Putamen (tissue), 1 donor: ENCODE measurements around the gene LRRC3C.

Experiments
- DNase-seq: peaks from one replicate; pipeline ENCODE4 v3.0.0-alpha.2; 2016; ENCODE audit warnings: low spot score

The LRRC3C gene

GRCh38 chr17:39923836-39924690 lies 3.5 kb upstream of the LRRC3C start:
- DNase-seq, result no peak

- no peak for DNase-seq
Observed at GRCh38 chr17:39924691-39925055, 2.9 kb upstream of the LRRC3C start.

GRCh38 chr17:39925282-39926134 lies 2.0 kb upstream of the LRRC3C start:
- DNase-seq, result no peak

- DNase-seq, result no peak
Observed at GRCh38 chr17:39926135-39926587, 1.4 kb upstream of the LRRC3C start.

GRCh38 chr17:39926588-39927100 lies 888 bp upstream of the LRRC3C start:
- DNase-seq, result no peak

- no peak for DNase-seq
Observed at GRCh38 chr17:39927929-39928857, 661 bp downstream of the LRRC3C start.

GRCh38 chr17:39928858-39929645 lies 1.5 kb downstream of the LRRC3C start:
- DNase-seq, result no peak

- DNase-seq, result no peak
Observed at GRCh38 chr17:39929646-39930407, 2.3 kb downstream of the LRRC3C start.

- DNase-seq, result no peak
Observed at GRCh38 chr17:39933912-39934311, 6.4 kb downstream of the LRRC3C start.

- DNase-seq, result no peak
Observed at GRCh38 chr17:39934324-39934723, 6.8 kb downstream of the LRRC3C start.

GRCh38 chr17:39935909-39936308 lies 8.4 kb downstream of the LRRC3C start:
- no peak for DNase-seq

GRCh38 chr17:39937447-39937846 lies 9.9 kb downstream of the LRRC3C start:
- DNase-seq, result no peak

- no peak for DNase-seq
Observed at GRCh38 chr17:39938140-39938869, 10.8 kb downstream of the LRRC3C start.

GRCh38 chr17:39939106-39939505 lies 11.6 kb downstream of the LRRC3C start:
- no peak for DNase-seq

- no peak for DNase-seq
Observed at GRCh38 chr17:39939588-39940419, 12.3 kb downstream of the LRRC3C start.

- no peak for DNase-seq
Observed at GRCh38 chr17:39943702-39944392, 16.3 kb downstream of the LRRC3C start.

- DNase-seq, result no peak
Observed at GRCh38 chr17:39944393-39944711, 16.8 kb downstream of the LRRC3C start.
